Neural cell (in vitro differentiated cells): Measurements from ENCODE around the gene NUBP2.

Experiments used
- CTCF ChIP-seq: fragments of 450-650 bp; IDR thresholded peaks from 2 replicates; pipeline ENCODE4 v1.5.1; 2014; ENCODE audit warnings: antibody characterized with exemption, mild to moderate bottlenecking, moderate library complexity; ENCODE audit not compliant: poor library complexity, severe bottlenecking
- EZH2 ChIP-seq: fragments of 200-600, 300-800 bp; shearing (Covaris generic), sonication (generic); IDR thresholded peaks from 2 replicates; pipeline ENCODE4 v1.6.1; 2014; ENCODE audit warnings: antibody characterized with exemption, low read length, borderline replicate concordance, mild to moderate bottlenecking; ENCODE audit not compliant: insufficient read depth, poor library complexity, severe bottlenecking

- TF ChIP-seq EZH2 (no peak), CTCF (no peak)
Observed at GRCh38 chr16:1741553-1742165, 41.1 kb upstream of the NUBP2 start.
